ENCODE results near the gene TSACC.

GRCh38 chr1:156303241-156303640 lies 35.1 kb upstream of the TSACC start:
- no peak for TF ChIP-seq CTCF (conservative IDR thresholded peaks at IDR 0.05; ENCODE audit: low read depth, low read length)
- no peak for TF ChIP-seq EZH2 (IDR thresholded peaks at IDR 0.05; ENCODE audit: low read length, unreplicated experiment)
- TF ChIP-seq EZH2phosphoT487 (IDR thresholded peaks at IDR 0.05; ENCODE audit: borderline replicate concordance, low read length): no peak
